ENCODE data around the gene CDKAL1. TPM values are rescaled to one million over a fixed set of nuclear protein-coding genes. Genes with fewer than 3 reads are reported as not detected.

The CDKAL1 gene
- total RNA-seq, 2 experiments from 2014 or later = 22.1 to 23.4 TPM

DNA sequence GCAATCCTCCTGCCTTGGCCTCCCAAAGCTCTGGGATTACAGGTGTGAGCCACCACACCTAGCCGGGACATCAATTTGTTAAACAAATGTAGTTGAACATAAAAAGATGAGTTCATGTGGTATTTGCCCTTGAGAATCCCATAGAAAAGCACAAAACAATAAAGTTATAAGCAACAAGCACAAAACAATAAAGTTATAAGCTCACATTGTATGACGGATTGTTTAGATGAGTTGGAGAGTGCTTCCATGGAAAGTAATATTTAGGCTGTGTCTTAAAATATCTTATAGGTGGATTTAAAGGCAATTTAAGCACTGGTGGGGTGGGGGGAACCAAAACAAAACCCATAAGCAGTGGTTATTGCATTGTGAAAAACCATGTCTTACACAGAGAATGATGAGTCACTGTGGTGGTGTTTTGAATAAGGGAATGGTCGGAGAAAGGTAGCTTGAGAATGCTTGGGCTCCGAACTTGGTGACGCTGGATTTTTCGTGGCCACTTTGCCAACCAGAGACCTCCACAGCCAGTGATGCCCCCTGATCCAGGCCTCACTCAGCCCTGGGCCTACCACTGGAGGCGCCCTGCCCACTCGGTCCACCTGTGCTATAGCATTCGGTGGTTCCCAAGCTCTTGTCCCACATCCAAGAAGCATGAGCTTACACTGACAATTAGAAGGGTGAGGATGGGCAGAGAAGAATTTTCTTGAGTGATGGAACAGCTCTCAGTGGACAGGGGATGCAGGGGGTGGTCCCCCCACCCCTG lies 256.0 kb downstream of the CDKAL1 start:
- Mint-ChIP-seq H3K4me1 (peaks cover 4% of the 10 kb centered on the region), H3K36me3 (ENCODE audit: low read depth) (peaks cover 16% of the 10 kb centered on the region), H3K27me3 (no peaks in the 10 kb centered on the region), H3K4me3 (no peak overlapping the region), H3K9me3 (ENCODE audit: low read depth) (no peaks in the 10 kb centered on the region), H3K27ac (no peak overlapping the region)
- intact Hi-C loops (cut with DNase I, micrococcal nuclease) = no loop called here
- ATAC-seq = peak; percentile 30
- POLR2A ChIA-PET = no interaction called here
- DNase-seq = no peak
- CTCF ChIA-PET = interaction anchor here (0.6 kb wide), 2 partner anchors 158 to 241 kb away, joined by 3 read pairs; no protein-coding TSS in a partner anchor

GRCh38 chr6:20791074-20791473 lies 256.8 kb downstream of the CDKAL1 start:
- intact Hi-C loops (cut with DNase I, micrococcal nuclease) = no loop called here
- Mint-ChIP-seq H3K4me3 (no peak overlapping the region), H3K36me3 (ENCODE audit: low read depth) (peaks cover 20% of the 10 kb centered on the region), H3K27ac (no peak overlapping the region), H3K4me1 (peaks cover 4% of the 10 kb centered on the region), H3K9me3 (ENCODE audit: low read depth) (no peaks in the 10 kb centered on the region), H3K27me3 (no peaks in the 10 kb centered on the region)
- CTCF ChIA-PET = no interaction called here
- DNase-seq (no peak), ATAC-seq (no peak)
- POLR2A ChIA-PET = no interaction called here

GRCh38 chr6:20791944-20792343 lies 257.7 kb downstream of the CDKAL1 start:
- ChIA-PET POLR2A (no interaction called here), CTCF (no interaction called here)
- peaks cover 4% of the 10 kb centered on the region for H3K4me1 Mint-ChIP-seq
- H3K4me3 Mint-ChIP-seq = no peak overlapping the region
- H3K27ac Mint-ChIP-seq = no peak overlapping the region
- intact Hi-C loops (cut with DNase I, micrococcal nuclease) = no loop called here
- H3K9me3 Mint-ChIP-seq (ENCODE audit: low read depth) = peaks cover 2% of the 10 kb centered on the region
- ATAC-seq (no peak), DNase-seq (no peak)
- no peaks in the 10 kb centered on the region for H3K27me3 Mint-ChIP-seq
- peaks cover 24% of the 10 kb centered on the region for H3K36me3 Mint-ChIP-seq (ENCODE audit: low read depth)

DNA sequence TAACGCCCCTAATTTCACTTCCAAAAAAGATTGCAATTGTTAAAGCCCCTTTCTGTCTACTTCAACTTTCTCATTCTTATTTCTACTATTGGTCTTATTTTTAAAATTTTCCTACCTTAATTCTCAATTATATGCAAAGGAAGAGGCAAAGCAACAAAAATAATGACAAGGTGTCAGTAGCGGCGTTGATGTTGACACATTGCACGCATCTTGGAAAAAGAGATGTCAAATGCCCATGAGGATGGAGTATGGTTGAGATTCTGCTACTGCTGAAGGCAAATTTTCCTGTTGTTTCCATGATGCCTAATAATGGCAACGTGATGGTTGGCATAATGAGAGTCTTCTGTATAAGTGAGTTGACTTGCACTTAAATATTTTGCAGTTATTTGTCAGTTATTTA lies 258.9 kb downstream of the CDKAL1 start:
- no peak overlapping the region for H3K27ac Mint-ChIP-seq
- ChIA-PET POLR2A (no interaction called here), CTCF (no interaction called here)
- peaks cover 2% of the 10 kb centered on the region for H3K9me3 Mint-ChIP-seq (ENCODE audit: low read depth)
- intact Hi-C loops (cut with DNase I, micrococcal nuclease) = no loop called here
- DNase-seq = no peak
- peaks cover 32% of the 10 kb centered on the region for H3K36me3 Mint-ChIP-seq (ENCODE audit: low read depth)
- peaks cover 4% of the 10 kb centered on the region for H3K4me1 Mint-ChIP-seq
- no peak for ATAC-seq
- H3K4me3 Mint-ChIP-seq = no peak overlapping the region
- H3K27me3 Mint-ChIP-seq = no peaks in the 10 kb centered on the region

DNA sequence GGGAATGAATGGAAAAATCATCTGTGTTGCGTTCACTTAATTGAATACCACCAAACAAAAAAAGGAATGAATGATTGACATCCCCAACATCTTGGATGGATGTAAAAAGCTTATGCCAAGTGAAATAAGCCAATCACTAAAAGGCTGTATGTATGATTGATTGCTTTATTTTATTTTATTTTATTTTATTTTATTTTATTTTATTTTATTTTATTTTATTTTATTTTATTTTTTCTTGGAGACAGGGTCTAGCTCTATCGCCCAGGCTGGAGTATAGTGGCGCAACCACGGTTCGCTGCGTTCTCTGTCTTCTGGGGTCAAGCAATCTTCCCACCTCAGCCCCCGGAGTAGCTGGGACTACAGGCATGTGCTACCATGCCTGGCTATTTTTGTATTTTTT lies 263.3 kb downstream of the CDKAL1 start:
- no peak for ATAC-seq
- H3K27me3 Mint-ChIP-seq = no peaks in the 10 kb centered on the region
- CTCF ChIA-PET = interaction anchor here (0.9 kb wide), 1 partner anchor 12 kb away, joined by 3 read pairs; no protein-coding TSS in a partner anchor

DNA sequence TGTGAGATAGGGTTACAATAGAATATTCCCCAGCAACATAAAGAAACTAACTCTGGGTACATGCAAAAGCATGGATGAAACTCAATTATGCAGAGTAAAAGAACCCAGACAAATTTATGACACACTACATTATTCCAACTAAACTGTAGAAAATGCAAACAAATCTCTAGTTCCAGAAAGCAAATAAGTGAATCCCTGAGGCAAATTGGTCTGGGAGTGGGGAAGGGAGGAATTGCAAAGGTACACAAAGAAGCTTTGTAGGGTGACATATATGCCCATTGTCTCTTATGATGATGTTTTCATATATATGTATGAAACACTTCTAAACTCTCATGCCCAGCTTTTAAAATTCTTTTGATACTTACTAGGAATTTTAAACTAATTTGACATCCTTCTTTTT lies 266.0 kb downstream of the CDKAL1 start:
- no peak for ATAC-seq
- ChIA-PET POLR2A (no interaction called here), CTCF (interaction anchor here (1.0 kb wide), 1 partner anchor 12 kb away, joined by 4 read pairs; no protein-coding TSS in a partner anchor)
- Mint-ChIP-seq H3K27me3 (no peaks in the 10 kb centered on the region), H3K4me3 (no peak overlapping the region), H3K9me3 (ENCODE audit: low read depth) (peaks cover 8% of the 10 kb centered on the region), H3K4me1 (peaks cover 2% of the 10 kb centered on the region), H3K27ac (no peak overlapping the region), H3K36me3 (ENCODE audit: low read depth) (peaks cover 34% of the 10 kb centered on the region)
- intact Hi-C loops (cut with DNase I, micrococcal nuclease) = no loop called here
- no peak for DNase-seq

More for the DNA sequence above, 263.3 kb downstream of the CDKAL1 start:
- no peak overlapping the region for H3K4me3 Mint-ChIP-seq
- H3K9me3 Mint-ChIP-seq (ENCODE audit: low read depth) = peaks cover 2% of the 10 kb centered on the region
- intact Hi-C loops (cut with DNase I, micrococcal nuclease) = no loop called here
- no peak overlapping the region for H3K27ac Mint-ChIP-seq
- DNase-seq = no peak
- POLR2A ChIA-PET = no interaction called here
- H3K36me3 Mint-ChIP-seq (ENCODE audit: low read depth) = peaks cover 26% of the 10 kb centered on the region
- H3K4me1 Mint-ChIP-seq = no peaks in the 10 kb centered on the region

GRCh38 chr6:20800653-20801052 lies 266.4 kb downstream of the CDKAL1 start:
- ATAC-seq (no peak), DNase-seq (no peak)
- intact Hi-C loops (cut with DNase I, micrococcal nuclease) = no loop called here
- peaks cover 37% of the 10 kb centered on the region for H3K36me3 Mint-ChIP-seq (ENCODE audit: low read depth)
- H3K9me3 Mint-ChIP-seq (ENCODE audit: low read depth) = peaks cover 8% of the 10 kb centered on the region
- H3K27me3 Mint-ChIP-seq = no peaks in the 10 kb centered on the region
- H3K4me1 Mint-ChIP-seq = peaks cover 2% of the 10 kb centered on the region
- ChIA-PET CTCF (interaction anchor here (1.0 kb wide), 1 partner anchor 13 kb away, joined by 4 read pairs; no protein-coding TSS in a partner anchor), POLR2A (no interaction called here)
- H3K27ac Mint-ChIP-seq = no peak overlapping the region
- no peak overlapping the region for H3K4me3 Mint-ChIP-seq

DNA sequence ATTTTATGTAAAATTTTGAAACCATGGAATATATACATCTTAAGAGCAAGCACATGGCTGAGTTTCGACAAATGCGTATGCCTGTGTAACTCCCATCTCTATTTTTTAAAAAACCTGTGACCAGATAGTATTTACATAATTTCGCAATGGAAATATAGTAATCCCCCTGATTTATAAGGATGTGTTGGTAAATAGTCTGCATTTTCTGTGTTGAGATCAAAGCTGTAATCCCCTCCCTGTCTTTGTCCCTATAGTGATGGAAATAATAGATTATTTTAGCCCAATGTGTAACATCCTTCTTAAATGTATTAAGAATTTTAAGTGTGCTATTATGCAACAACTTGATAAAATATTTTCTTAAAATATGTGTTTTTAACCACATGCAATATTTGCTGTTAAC lies 267.3 kb downstream of the CDKAL1 start:
- no peak overlapping the region for H3K4me3 Mint-ChIP-seq
- peaks cover 2% of the 10 kb centered on the region for H3K4me1 Mint-ChIP-seq
- ChIA-PET POLR2A (no interaction called here), CTCF (no interaction called here)
- ATAC-seq (no peak), DNase-seq (no peak)
- no peak overlapping the region for H3K27ac Mint-ChIP-seq
- no peaks in the 10 kb centered on the region for H3K27me3 Mint-ChIP-seq
- peaks cover 11% of the 10 kb centered on the region for H3K9me3 Mint-ChIP-seq (ENCODE audit: low read depth)
- intact Hi-C loops (cut with DNase I, micrococcal nuclease) = no loop called here
- H3K36me3 Mint-ChIP-seq (ENCODE audit: low read depth) = peaks cover 40% of the 10 kb centered on the region

GRCh38 chr6:20802596-20802995 lies 268.3 kb downstream of the CDKAL1 start:
- H3K4me3 Mint-ChIP-seq = no peak overlapping the region
- POLR2A ChIA-PET = no interaction called here

GRCh38 chr6:20805021-20805420 lies 270.8 kb downstream of the CDKAL1 start:
- no peak for DNase-seq
- intact Hi-C loops (cut with DNase I, micrococcal nuclease) = no loop called here
- H3K36me3 Mint-ChIP-seq (ENCODE audit: low read depth) = peaks cover 31% of the 10 kb centered on the region
- CTCF ChIA-PET = no interaction called here
- H3K4me3 Mint-ChIP-seq = no peak overlapping the region
- no peaks in the 10 kb centered on the region for H3K27me3 Mint-ChIP-seq
- H3K27ac Mint-ChIP-seq = no peak overlapping the region
- peaks cover 11% of the 10 kb centered on the region for H3K9me3 Mint-ChIP-seq (ENCODE audit: low read depth)
- peak; percentile 23 for ATAC-seq
- POLR2A ChIA-PET = no interaction called here
- peaks cover 2% of the 10 kb centered on the region for H3K4me1 Mint-ChIP-seq

More at GRCh38 chr6:20802596-20802995, 268.3 kb downstream of the CDKAL1 start:
- H3K27ac Mint-ChIP-seq = no peak overlapping the region
- peaks cover 2% of the 10 kb centered on the region for H3K4me1 Mint-ChIP-seq
- intact Hi-C loops (cut with DNase I, micrococcal nuclease) = no loop called here
- no peaks in the 10 kb centered on the region for H3K27me3 Mint-ChIP-seq
- CTCF ChIA-PET = no interaction called here
- peaks cover 33% of the 10 kb centered on the region for H3K36me3 Mint-ChIP-seq (ENCODE audit: low read depth)
- DNase-seq = no peak
- ATAC-seq = no peak
- H3K9me3 Mint-ChIP-seq (ENCODE audit: low read depth) = peaks cover 11% of the 10 kb centered on the region

- H3K4me1 Mint-ChIP-seq = peaks cover 8% of the 10 kb centered on the region
- no peak overlapping the region for H3K27ac Mint-ChIP-seq
- ChIA-PET CTCF (no interaction called here), POLR2A (no interaction called here)
- intact Hi-C loops (cut with DNase I, micrococcal nuclease) = no loop called here
- no peak overlapping the region for H3K4me3 Mint-ChIP-seq
- peaks cover 34% of the 10 kb centered on the region for H3K36me3 Mint-ChIP-seq (ENCODE audit: low read depth)
- no peaks in the 10 kb centered on the region for H3K27me3 Mint-ChIP-seq
- ATAC-seq = no peak
- no peak for DNase-seq
- peaks cover 11% of the 10 kb centered on the region for H3K9me3 Mint-ChIP-seq (ENCODE audit: low read depth)
Measured at GRCh38 chr6:20806669-20807068, 272.4 kb downstream of the CDKAL1 start.

DNA sequence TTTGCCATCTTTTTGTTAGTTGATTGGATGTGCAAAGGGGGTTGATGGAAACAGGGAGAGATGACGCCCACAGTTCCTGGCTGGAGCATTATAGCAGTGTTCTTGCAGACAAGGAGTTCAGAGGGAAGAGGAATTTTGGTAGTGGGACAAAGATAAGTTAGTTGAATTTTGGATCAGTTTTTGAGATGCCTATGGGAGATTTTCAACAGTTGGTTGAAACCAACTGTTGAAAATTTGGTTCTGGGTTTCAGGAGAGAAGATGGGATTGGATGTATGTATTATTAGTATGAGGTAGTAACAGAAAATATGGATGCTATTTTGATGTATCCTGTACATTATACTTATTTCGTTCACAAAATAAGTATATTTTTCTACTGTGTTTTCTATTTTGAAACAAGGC lies 274.2 kb downstream of the CDKAL1 start:
- ChIA-PET CTCF (interaction anchor here (0.7 to 0.8 kb wide), 2 partner anchors 23 to 245 kb away, joined by 3 read pairs; no protein-coding TSS in a partner anchor), POLR2A (no interaction called here)
- no peak for DNase-seq
- Mint-ChIP-seq H3K27ac (no peak overlapping the region), H3K27me3 (no peaks in the 10 kb centered on the region), H3K4me1 (peaks cover 8% of the 10 kb centered on the region), H3K9me3 (ENCODE audit: low read depth) (peaks cover 9% of the 10 kb centered on the region), H3K4me3 (no peak overlapping the region), H3K36me3 (ENCODE audit: low read depth) (peaks cover 38% of the 10 kb centered on the region)
- no peak for ATAC-seq
- intact Hi-C loops (cut with DNase I, micrococcal nuclease) = no loop called here
